Stimulated activated CD4-positive, alpha-beta T cell treated with anti-CD3 and anti-CD28 coated beads, Interleukin-2, amount 100 ng/mL, for 4 hours (primary cell): ENCODE measurements around the gene ESRRB.

ENCODE experiments used
- DNase-seq: peaks from one replicate; pipeline ENCODE4 v3.0.0-alpha.2; 2020; ENCODE audit warnings: low read depth

Gene ESRRB

DNA sequence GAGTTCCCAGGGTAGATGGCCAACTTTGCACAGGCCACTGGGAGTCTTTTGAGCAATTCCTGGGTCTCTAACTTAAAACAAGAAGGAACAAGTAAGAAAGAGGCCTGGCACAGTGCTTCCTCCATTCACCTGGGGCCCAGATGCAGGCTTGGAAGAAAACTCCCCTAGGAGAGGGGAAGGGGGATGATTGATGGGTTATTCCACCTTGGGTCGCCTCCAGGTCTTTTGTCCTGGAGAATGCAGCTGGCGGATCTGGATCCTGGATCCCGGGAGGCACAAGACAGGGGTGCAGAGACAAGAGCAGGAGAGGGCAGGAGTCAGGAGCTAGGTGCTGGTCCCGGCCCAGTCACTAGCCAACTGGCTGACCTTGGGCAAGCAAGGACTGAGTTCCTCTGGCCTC, 74.5 kb downstream of the ESRRB start:
- DNase-seq: no peak

GRCh38 chr14:76456200-76456599, 80.3 kb downstream of the ESRRB start:
- no peak for DNase-seq

GRCh38 chr14:76456891-76457586, 81.1 kb downstream of the ESRRB start:
- DNase-seq: no peak

GRCh38 chr14:76457841-76458240, 81.9 kb downstream of the ESRRB start:
- no peak for DNase-seq

GRCh38 chr14:76461886-76462285, 85.9 kb downstream of the ESRRB start:
- DNase-seq: no peak

GRCh38 chr14:76462330-76462729, 86.4 kb downstream of the ESRRB start:
- no peak for DNase-seq

DNA sequence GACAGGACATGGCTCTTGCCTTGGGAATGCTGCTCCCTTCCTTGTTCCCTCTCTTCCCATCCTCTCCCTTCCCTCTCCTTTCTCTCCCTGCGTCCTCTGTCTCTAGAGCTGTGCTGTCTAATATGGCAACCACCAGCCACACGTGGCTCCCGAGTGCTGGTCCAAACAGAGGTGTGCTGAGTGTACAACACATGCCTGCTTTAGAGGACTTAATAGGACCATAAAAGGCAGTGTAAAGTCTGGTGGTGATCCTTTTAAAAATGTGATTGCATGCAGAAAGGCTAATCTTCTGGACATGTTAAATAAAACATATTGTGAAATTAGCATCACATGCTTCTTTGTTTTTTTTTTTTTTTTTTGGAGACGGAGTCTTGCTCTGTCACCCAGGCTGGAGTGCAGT, 87.2 kb downstream of the ESRRB start:
- no peak for DNase-seq

- no peak for DNase-seq
Observed at GRCh38 chr14:76464856-76465255, 88.9 kb downstream of the ESRRB start.

- DNase-seq: no peak
Observed at GRCh38 chr14:76465664-76466063, 89.7 kb downstream of the ESRRB start.

DNA sequence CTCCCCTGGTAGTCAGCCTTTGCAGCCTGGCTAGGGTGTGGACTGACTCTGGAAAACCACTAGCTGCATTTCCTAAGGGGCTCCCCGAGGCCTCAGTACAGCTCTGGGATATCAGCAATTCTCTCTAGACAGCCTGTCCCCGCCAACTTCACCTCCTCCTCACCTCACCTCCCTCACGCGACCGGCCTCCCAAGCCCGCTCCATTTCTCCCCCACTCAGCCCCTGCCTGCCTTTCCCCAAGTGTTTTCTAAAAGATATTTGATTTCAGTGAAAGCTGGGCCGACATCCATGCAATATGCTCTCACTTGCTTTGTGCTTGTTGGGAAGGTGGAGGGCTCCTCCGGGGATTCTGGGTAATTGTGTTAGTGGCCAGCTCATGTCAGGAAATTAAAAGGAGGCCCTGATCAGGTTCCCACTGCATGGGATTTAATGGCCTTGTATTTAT, 91.8 kb downstream of the ESRRB start:
- no peak for DNase-seq

- DNase-seq: no peak
Observed at GRCh38 chr14:76472199-76472723, 96.3 kb downstream of the ESRRB start.

DNA sequence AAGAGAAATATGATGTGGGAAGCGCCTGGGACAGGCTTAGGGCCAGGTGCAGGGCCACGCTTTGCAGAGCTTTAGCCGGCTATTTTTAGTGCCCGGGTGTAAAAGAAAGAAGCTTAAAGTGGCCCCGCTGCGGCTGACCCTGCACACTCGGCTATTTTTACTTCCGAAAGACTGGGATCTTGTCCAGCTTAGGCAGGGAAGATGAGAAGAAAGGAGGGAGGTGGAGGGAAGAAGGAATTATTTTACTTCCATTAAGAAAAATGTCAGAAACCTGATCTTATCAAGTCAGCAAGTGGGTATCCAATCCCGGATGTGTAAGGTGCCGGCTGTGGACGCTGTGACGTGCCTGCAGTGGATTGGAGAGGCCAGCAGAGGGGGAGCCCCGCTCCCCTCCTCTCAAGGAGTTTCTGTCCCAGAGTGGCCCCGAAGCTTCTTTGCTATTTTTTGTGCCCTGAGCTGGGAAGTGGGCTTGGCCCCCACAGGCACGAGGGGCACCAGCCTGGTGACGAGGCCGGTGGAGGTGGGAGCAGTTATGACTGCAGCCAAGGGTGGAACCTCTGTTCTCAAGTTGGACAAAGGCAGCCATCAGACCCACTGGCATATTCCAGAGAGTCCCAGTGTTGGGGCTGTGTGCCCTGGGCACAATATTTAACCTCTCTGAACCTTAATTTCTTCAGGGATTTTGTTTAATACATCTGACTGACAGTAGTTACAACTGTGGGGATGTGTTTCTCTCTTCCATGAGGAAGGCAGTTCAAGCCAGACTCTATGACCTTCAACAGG, 97.7 kb downstream of the ESRRB start:
- DNase-seq: no peak

DNA sequence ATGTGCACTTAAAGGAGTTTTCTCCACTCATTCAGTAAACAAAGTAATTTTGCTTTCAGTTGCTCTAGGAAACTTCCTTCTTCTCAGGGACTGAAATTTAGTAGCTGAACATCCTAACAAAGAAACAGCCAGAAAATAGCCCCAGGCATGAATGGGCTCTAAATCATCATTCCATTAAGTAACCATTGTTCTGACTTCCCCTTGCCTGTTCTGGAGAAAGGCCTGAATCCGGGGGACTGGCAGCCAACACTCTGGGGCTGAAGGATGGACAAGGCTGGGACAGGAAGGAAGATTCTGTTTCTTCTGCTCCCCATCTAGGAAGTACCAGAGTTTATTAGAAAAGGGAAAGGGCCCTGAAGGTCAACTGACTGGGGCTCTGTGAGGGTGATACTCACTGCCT, 104.5 kb downstream of the ESRRB start:
- DNase-seq: no peak

- DNase-seq: no peak
Observed at GRCh38 chr14:76484355-76484754, 108.4 kb downstream of the ESRRB start.

DNA sequence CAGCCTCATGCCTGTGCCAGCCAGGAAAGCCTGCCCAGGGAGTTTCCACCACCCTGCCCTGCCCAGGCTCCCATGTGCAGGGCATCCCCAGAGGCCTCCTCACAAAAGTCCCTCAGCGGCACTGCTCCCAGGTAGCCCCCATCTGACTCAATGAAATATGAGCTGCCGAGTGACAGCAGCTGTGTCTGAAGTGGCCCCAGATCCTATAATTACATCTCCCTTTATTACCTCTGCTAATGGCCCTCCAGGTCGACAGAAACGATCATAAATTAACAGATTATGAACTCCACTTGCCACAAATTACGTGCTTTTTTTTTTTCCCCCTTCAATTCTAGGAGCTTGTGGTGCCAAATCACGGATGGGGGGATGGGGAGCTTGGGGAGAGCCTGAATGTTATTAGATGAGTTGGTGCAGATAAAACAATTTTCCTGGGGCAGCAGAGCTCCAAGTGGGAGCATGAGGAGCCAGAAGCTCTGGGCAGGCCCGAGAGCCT, 110.4 kb downstream of the ESRRB start:
- DNase-seq: no peak

DNA sequence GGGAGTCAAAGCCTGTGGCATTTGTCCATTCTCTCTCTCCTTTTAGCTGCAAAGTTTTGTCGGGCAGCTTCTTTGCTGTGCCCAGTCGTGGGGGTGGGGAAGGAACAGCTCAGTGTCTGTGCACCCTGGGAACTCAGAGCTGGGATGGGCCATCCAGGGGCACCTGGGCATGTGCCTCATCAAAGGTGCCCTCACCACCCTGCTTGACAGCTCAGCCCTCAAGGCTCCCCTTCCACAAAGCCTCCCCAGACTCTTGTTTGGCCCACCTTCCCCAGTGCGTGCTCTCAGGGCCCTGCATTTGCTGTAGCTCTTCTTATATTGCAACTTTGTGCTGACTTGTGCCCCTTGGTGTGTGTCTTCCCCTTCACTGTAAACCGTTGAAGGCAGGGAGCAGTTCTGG, 112.6 kb downstream of the ESRRB start:
- DNase-seq: no peak

DNA sequence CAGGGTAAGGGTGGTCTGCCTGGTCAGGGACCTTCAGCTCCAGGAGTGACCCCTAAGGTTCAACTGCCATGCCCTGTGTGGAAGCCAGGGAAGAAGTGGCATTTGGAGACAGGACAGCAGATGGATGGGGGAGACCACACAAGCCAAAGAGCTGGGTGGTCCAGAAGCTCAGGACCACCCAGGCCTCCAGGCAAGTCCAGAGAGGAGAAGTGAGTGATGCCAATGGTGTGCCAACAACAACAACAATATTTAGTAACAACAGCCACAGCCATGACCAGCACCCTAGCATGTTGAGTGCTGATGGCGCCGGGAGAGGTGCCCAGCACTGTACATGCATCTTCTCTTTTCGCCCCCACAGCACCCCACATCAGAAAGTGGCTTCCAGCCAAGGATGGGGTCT, 113.7 kb downstream of the ESRRB start:
- no peak for DNase-seq

DNA sequence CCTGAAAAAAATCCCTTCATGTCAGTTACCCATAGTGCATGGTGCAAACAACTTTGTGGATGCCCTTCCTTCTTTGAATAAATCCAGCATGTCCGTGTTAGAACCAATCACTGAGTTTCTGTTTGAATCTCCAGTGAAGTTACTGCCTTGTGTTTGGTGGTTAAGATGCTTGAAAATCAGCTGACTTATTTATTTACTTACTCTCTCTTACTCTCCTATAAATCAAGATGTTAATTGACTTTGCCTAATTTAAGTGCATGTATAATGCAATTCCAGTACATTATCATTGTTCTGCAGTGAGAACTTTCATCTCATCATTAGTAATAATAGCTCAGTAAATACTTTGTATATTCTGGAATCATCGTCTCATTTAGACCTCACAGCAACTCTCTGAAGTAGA, 114.2 kb downstream of the ESRRB start:
- no peak for DNase-seq

GRCh38 chr14:76490735-76491134, 114.8 kb downstream of the ESRRB start:
- DNase-seq: no peak

DNA sequence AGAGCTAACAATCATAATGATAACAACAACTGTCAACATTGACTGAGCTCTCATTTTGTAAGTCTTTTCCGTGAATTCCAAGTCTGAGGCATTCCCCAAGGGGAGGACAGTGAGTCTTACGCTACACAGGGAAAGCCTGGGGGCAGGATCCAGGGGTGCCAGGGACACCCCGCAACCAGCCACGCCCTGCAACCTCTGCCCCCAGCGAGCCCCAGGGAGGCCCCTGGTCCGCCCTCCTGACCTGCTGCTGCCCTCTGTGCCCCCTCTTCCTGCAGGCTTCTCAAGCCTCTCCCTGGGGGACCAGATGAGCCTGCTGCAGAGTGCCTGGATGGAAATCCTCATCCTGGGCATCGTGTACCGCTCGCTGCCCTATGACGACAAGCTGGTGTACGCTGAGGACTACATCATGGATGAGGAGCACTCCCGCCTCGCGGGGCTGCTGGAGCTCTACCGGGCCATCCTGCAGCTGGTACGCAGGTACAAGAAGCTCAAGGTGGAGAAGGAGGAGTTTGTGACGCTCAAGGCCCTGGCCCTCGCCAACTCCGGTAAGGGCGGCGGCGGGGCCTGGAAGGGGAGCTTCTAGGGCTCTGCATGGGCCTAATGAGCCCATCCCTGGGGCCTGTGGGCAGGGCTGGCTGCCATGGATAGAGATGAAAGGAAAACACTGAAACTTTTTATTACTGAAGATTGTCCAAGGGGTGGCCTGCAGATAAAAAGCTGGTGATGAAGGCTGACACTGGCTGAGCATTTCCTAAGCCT, 115.4 kb downstream of the ESRRB start:
- DNase-seq: no peak

- no peak for DNase-seq
Observed at GRCh38 chr14:76495983-76496382, 120.0 kb downstream of the ESRRB start.

GRCh38 chr14:76496595-76496994, 120.7 kb downstream of the ESRRB start:
- no peak for DNase-seq
